GM21526 (cell line): ENCODE measurements around the gene ERC2.
"Not testable (repeated sequence)": the region's sequence is repeated elsewhere in the genome, so short reads cannot be mapped to it uniquely, and the experiment has no call there.

Experiments
- ATAC-seq: cut with Tn5 transposase; IDR thresholded peaks from one replicate; pipeline ENCODE4 v1.9.1; 2021; ENCODE audit warnings: moderate library complexity; ENCODE audit not compliant: unreplicated experiment, low FRiP score

The ERC2 gene

GRCh38 chr3:56268616-56269383 lies 199.5 kb downstream of the ERC2 start:
- no peak for ATAC-seq

GRCh38 chr3:56261852-56262251 lies 206.4 kb downstream of the ERC2 start:
- not testable (repeated sequence) for ATAC-seq

- no peak for ATAC-seq
Measured at GRCh38 chr3:56260262-56260661, 208.0 kb downstream of the ERC2 start.

- ATAC-seq = no peak
Measured at GRCh38 chr3:56257826-56258225, 210.4 kb downstream of the ERC2 start.

- no peak for ATAC-seq
Measured at GRCh38 chr3:56254835-56255234, 213.4 kb downstream of the ERC2 start.

GRCh38 chr3:56253941-56254665 lies 214.2 kb downstream of the ERC2 start:
- ATAC-seq = no peak

- no peak for ATAC-seq
Measured at GRCh38 chr3:56251343-56251945, 216.8 kb downstream of the ERC2 start.

GRCh38 chr3:56248021-56248420 lies 220.2 kb downstream of the ERC2 start:
- ATAC-seq = no peak

- no peak for ATAC-seq
Measured at GRCh38 chr3:56238299-56238698, 230.0 kb downstream of the ERC2 start.

- no peak for ATAC-seq
Measured at GRCh38 chr3:56233742-56234141, 234.5 kb downstream of the ERC2 start.

- ATAC-seq = no peak
Measured at GRCh38 chr3:56229311-56229710, 239.0 kb downstream of the ERC2 start.

GRCh38 chr3:56222866-56223265 lies 245.4 kb downstream of the ERC2 start:
- ATAC-seq = no peak

GRCh38 chr3:56219894-56220805 lies 248.1 kb downstream of the ERC2 start:
- ATAC-seq = no peak

- ATAC-seq = no peak
Measured at GRCh38 chr3:56209982-56210751, 258.1 kb downstream of the ERC2 start.

- ATAC-seq = no peak
Measured at GRCh38 chr3:56207922-56208321, 260.3 kb downstream of the ERC2 start.

GRCh38 chr3:56205406-56205805 lies 262.9 kb downstream of the ERC2 start:
- ATAC-seq = no peak

- ATAC-seq = no peak
Measured at GRCh38 chr3:56202997-56203396, 265.3 kb downstream of the ERC2 start.

GRCh38 chr3:56201407-56201806 lies 266.9 kb downstream of the ERC2 start:
- ATAC-seq = no peak

- ATAC-seq = no peak
Measured at GRCh38 chr3:56200251-56200650, 268.0 kb downstream of the ERC2 start.

GRCh38 chr3:56197991-56198390 lies 270.3 kb downstream of the ERC2 start:
- no peak for ATAC-seq
